GM20431 (cell line): ENCODE data around the gene PVRIG.
"Not testable (repeated sequence)": the region's sequence is repeated elsewhere in the genome, so short reads cannot be mapped to it uniquely, and the experiment has no call there.

Experiments
- in situ Hi-C: fragments of 300-500 bp; cut with MseI, MboI; formaldehyde crosslinking; loops from one replicate; pipeline ENCODE4 v1.15.0; 2020; ENCODE audit warnings: low sequenced_read_pairs; ENCODE audit not compliant: unreplicated experiment

PVRIG gene

GRCh38 chr7:100269306-100270045 is 49.7 kb downstream of the PVRIG start:
- in situ Hi-C loops: not testable (repeated sequence)

GRCh38 chr7:100270046-100270918 is 50.5 kb downstream of the PVRIG start:
- in situ Hi-C loops: not testable (repeated sequence)
